Right hindlimb (tissue), 1 donor: ENCODE measurements around the gene CALD1.

Experiments used
- DNase-seq: peaks from one replicate; pipeline ENCODE4 v3.0.0-alpha.2; 2018

The CALD1 gene

GRCh38 chr7:134932707-134933370 lies 153.4 kb downstream of the CALD1 start:
- no peak for DNase-seq

GRCh38 chr7:134933460-134934068 lies 154.1 kb downstream of the CALD1 start:
- DNase-seq, result no peak

DNA sequence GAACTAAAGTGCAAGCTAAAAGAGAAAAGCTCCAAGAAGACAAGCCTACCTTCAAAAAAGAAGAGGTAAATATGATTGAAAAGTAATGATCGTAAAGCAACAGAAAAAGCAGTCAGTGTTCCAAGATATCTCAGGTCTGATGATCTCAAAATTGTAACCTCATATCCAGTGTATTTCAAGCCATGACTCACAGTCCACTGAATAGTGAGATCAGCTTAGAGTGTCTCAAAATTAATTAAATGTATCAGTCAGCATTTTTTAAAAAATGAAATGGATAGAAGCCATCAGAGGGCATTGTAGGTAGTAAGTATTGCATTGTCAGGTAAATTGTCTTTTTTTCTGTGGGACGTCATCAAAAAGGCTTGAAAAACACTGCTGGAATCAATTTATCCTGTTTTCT lies 156.3 kb downstream of the CALD1 start:
- DNase-seq, result no peak

- DNase-seq, result no peak
Measured at GRCh38 chr7:134936893-134937510, 157.6 kb downstream of the CALD1 start.

GRCh38 chr7:134938141-134938540 lies 158.7 kb downstream of the CALD1 start:
- DNase-seq, result no peak

DNA sequence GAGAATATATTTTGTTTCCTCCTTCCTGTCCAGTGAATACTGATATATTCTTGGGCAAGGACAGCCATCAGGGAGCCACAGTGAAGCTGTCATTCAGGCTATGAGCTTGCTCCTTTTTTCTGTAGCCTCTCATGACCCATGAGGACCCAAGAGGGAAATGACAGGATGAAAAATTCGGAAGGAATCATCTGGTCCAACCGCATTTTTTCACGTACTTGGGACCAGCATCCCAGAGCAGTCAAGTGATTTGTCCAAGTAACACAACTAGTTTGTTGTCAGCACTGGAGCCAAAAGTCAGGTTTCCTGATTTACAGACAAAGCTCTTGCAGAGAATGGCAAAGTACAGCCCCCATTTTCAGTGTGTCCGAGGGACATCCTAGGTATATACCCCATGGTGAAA lies 159.7 kb downstream of the CALD1 start:
- DNase-seq, result no peak

GRCh38 chr7:134940729-134941128 lies 161.3 kb downstream of the CALD1 start:
- DNase-seq, result no peak

GRCh38 chr7:134941185-134941900 lies 161.9 kb downstream of the CALD1 start:
- no peak for DNase-seq

- DNase-seq, result no peak
Measured at GRCh38 chr7:134941952-134942351, 162.5 kb downstream of the CALD1 start.

DNA sequence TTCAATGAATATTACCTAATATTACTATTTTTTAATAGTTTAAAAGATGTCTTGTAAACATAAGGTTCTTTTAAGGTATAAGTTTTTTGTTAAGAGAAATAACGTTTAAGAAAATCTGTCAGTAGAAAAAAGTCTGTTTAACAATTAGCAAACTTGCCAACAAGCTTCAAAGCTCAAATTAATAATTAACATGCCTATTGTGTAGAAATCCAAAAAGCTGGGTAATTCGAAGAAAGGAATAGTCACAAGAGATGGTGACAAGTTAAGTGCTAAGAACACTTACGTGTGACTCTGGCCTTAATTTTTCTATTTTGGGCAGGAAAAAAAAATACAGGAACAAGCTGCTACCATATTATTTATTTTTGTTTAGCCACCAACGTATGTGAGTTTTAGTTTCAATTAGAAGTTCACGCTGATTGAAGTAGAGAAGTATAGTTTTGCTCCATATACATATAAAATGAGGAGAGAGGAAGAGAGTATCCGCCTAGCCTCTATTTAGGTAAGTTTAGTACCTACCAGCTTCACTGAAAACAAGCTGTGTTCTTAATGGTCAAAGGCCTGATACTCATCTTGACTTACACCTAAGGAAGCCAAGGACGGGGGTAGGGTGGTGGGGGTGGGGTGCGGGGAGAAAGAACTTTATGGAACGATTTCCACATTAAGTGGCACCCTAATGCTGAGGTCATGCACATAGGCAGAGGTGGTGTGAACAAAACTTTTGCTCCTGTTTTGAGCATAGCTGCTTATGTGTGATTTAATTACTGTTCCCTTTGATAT lies 163.4 kb downstream of the CALD1 start:
- no peak for DNase-seq

GRCh38 chr7:134943785-134944400 lies 164.5 kb downstream of the CALD1 start:
- no peak for DNase-seq

GRCh38 chr7:134945691-134946090 lies 166.3 kb downstream of the CALD1 start:
- DNase-seq, result no peak

- no peak for DNase-seq
Measured at GRCh38 chr7:134946260-134946659, 166.8 kb downstream of the CALD1 start.

DNA sequence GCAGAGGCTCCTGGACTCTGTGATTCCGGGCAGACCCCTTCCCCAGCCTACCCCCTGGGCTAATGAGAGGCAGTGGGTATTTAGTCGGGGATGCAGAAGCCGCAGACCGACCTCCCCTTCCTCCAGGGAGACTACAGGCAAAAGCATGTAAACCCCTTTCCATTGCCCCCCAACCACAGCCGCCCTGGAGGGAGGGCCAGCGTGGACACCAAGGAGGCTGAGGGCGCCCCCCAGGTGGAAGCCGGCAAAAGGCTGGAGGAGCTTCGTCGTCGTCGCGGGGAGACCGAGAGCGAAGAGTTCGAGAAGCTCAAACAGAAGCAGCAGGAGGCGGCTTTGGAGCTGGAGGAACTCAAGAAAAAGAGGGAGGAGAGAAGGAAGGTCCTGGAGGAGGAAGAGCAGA lies 167.9 kb downstream of the CALD1 start:
- DNase-seq, result no peak

- DNase-seq, result no peak
Measured at GRCh38 chr7:134947831-134948230, 168.4 kb downstream of the CALD1 start.

GRCh38 chr7:134948246-134948645 lies 168.8 kb downstream of the CALD1 start:
- no peak for DNase-seq

GRCh38 chr7:134948736-134949135 lies 169.3 kb downstream of the CALD1 start:
- DNase-seq, result no peak

GRCh38 chr7:134949171-134949570 lies 169.7 kb downstream of the CALD1 start:
- no peak for DNase-seq

GRCh38 chr7:134954197-134955082 lies 175.0 kb downstream of the CALD1 start:
- DNase-seq, result no peak

- DNase-seq, result no peak
Measured at GRCh38 chr7:134957005-134957404, 177.6 kb downstream of the CALD1 start.

GRCh38 chr7:134959810-134960209 lies 180.4 kb downstream of the CALD1 start:
- DNase-seq, result no peak
